Measurements from ENCODE around the gene KIF21B. TPM values are rescaled to one million over a fixed set of nuclear protein-coding genes. Genes with fewer than 3 reads are reported as not detected.
A peak's percentile ranks its signal among the peaks of the same experiment; 100 is the strongest.

The KIF21B gene
- total and polyA plus RNA-seq, 2 experiments from 2014 or later: 4.6 to 34.3 TPM

DNA sequence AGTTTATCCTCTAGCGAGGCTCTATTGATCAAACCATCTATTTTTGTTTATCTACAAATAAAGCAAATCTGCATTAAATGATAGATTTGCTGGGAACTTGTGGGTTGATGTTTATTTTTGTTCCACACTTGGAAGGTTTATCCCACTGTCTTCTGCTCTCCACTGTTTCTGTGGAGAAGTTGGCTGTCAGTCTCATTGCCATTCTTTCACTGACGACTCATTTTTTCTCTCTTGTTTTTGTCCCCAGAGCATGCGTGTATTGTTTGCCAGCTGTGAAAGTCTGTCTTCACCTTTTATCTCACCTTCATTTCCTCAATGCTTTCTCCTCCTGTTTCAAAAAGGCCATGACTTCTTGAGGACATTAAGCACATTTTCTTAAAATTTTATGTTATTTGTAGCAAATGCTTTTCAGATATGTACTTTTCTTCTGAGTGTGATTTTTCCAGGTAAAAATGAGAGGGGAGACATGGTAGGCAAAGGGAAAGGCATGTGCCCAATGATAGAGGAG, 76.4 kb downstream of the KIF21B start (continued):
- TF ChIP-seq, protein P1, sequence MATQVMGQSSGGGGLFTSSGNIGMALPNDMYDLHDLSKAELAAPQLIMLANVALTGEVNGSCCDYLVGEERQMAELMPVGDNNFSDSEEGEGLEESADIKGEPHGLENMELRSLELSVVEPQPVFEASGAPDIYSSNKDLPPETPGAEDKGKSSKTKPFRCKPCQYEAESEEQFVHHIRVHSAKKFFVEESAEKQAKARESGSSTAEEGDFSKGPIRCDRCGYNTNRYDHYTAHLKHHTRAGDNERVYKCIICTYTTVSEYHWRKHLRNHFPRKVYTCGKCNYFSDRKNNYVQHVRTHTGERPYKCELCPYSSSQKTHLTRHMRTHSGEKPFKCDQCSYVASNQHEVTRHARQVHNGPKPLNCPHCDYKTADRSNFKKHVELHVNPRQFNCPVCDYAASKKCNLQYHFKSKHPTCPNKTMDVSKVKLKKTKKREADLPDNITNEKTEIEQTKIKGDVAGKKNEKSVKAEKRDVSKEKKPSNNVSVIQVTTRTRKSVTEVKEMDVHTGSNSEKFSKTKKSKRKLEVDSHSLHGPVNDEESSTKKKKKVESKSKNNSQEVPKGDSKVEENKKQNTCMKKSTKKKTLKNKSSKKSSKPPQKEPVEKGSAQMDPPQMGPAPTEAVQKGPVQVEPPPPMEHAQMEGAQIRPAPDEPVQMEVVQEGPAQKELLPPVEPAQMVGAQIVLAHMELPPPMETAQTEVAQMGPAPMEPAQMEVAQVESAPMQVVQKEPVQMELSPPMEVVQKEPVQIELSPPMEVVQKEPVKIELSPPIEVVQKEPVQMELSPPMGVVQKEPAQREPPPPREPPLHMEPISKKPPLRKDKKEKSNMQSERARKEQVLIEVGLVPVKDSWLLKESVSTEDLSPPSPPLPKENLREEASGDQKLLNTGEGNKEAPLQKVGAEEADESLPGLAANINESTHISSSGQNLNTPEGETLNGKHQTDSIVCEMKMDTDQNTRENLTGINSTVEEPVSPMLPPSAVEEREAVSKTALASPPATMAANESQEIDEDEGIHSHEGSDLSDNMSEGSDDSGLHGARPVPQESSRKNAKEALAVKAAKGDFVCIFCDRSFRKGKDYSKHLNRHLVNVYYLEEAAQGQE (IDR thresholded peaks at IDR 0.05; ENCODE audit: unreplicated experiment): no peak
- no peak for TF ChIP-seq STAT1 (IDR thresholded peaks at IDR 0.05; ENCODE audit: unreplicated experiment)
- no peak for TF ChIP-seq EZH2 (IDR thresholded peaks at IDR 0.05; ENCODE audit: low read depth, unreplicated experiment)
- no peak for TF ChIP-seq EZH2phosphoT487 (IDR thresholded peaks at IDR 0.05; ENCODE audit: unreplicated experiment)
- no peak for TF ChIP-seq JUNB (IDR thresholded peaks at IDR 0.05; ENCODE audit: unreplicated experiment)
- TF ChIP-seq, protein P2, sequence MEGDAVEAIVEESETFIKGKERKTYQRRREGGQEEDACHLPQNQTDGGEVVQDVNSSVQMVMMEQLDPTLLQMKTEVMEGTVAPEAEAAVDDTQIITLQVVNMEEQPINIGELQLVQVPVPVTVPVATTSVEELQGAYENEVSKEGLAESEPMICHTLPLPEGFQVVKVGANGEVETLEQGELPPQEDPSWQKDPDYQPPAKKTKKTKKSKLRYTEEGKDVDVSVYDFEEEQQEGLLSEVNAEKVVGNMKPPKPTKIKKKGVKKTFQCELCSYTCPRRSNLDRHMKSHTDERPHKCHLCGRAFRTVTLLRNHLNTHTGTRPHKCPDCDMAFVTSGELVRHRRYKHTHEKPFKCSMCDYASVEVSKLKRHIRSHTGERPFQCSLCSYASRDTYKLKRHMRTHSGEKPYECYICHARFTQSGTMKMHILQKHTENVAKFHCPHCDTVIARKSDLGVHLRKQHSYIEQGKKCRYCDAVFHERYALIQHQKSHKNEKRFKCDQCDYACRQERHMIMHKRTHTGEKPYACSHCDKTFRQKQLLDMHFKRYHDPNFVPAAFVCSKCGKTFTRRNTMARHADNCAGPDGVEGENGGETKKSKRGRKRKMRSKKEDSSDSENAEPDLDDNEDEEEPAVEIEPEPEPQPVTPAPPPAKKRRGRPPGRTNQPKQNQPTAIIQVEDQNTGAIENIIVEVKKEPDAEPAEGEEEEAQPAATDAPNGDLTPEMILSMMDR (conservative IDR thresholded peaks at IDR 0.05; ENCODE audit: low read depth in 2 of 2): no peak
- no peak for TF ChIP-seq CREB1 (CRISPR knock-in tag; IDR thresholded peaks at IDR 0.05; ENCODE audit: low read depth)
- no peak for TF ChIP-seq POLR2AphosphoS5 (IDR thresholded peaks at IDR 0.05; ENCODE audit: low read depth)

DNA sequence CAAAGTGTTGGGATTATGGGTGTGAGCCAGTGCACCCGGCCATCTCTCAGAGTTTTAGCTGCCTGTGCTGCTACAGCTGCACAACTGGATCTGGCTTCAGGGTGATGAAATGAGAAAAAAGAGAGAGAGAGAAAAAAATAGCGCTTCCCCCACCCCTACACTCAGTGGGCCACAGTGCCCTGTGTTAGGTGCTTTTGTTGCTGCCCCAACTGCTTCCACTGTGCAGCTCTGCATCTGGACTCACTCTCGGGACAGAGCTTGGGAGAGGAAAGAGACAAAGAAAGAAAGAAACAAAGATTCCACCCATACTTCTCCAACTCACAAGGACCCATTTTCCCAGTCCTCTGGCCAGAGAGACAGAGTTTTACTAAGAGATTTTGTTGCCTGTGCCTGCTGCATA, 78.4 kb downstream of the KIF21B start:
- H3K79me2 ChIP-seq (replicated peaks; ENCODE audit: insufficient read depth): no peaks in the 10 kb centered on the region
- TF ChIP-seq, protein P2 (conservative IDR thresholded peaks at IDR 0.05; ENCODE audit: low read depth in 2 of 2): no peak
- Mint-ChIP-seq H3K27me3 (ENCODE audit: insufficient read depth, low read depth, poor library complexity) (peaks cover 2% of the 10 kb centered on the region), H3K4me1 (no peaks in the 10 kb centered on the region), H3K9me3 (peaks cover 10% of the 10 kb centered on the region), H3K27ac (no peak overlapping the region), H3K4me3 (no peak overlapping the region), H3K36me3 (ENCODE audit: low read depth) (peaks cover 9% of the 10 kb centered on the region; the same call in 2 of the 3 replicates)
- no peaks in the 10 kb centered on the region for H3K36me3 ChIP-seq (ENCODE audit: insufficient read depth)
- DNase-seq (ENCODE audit: low spot score): no peak
- peak overlapping the region; percentile 87 for H2AFZ ChIP-seq
- no peak overlapping the region for H3K4me2 ChIP-seq
- H3K27me3 ChIP-seq (ENCODE audit: insufficient read depth): no peaks in the 10 kb centered on the region
- no peaks in the 10 kb centered on the region for H3F3A ChIP-seq (replicated peaks; ENCODE audit: low read depth)
- no peak for ATAC-seq
- H3K4me1 ChIP-seq (ENCODE audit: insufficient read depth): no peaks in the 10 kb centered on the region
- no peak overlapping the region for H3K4me3 ChIP-seq
- no peaks in the 10 kb centered on the region for H3K9me2 ChIP-seq (ENCODE audit: insufficient read depth)
- no peaks in the 10 kb centered on the region for H4K20me1 ChIP-seq (replicated peaks; ENCODE audit: insufficient read depth)
- H3K27ac ChIP-seq (ENCODE audit: low read depth): no peak overlapping the region

All from GM23338 (cell line).